HG02642 (cell line): Measurements from ENCODE around the gene CRIP2.

Experiments
- ATAC-seq: cut with Tn5 transposase; IDR thresholded peaks from one replicate; pipeline ENCODE4 v1.9.1; 2021; ENCODE audit warnings: mild to moderate bottlenecking; ENCODE audit not compliant: unreplicated experiment, poor library complexity

Gene CRIP2

GRCh38 chr14:105442834-105443233 lies 31.8 kb upstream of the CRIP2 start:
- ATAC-seq = no peak

- ATAC-seq = no peak
Observed at GRCh38 chr14:105444859-105445258, 29.8 kb upstream of the CRIP2 start.

GRCh38 chr14:105445290-105445689 lies 29.3 kb upstream of the CRIP2 start:
- ATAC-seq = no peak

- ATAC-seq = no peak
Observed at GRCh38 chr14:105445901-105446845, 28.4 kb upstream of the CRIP2 start.

- no peak for ATAC-seq
Observed at GRCh38 chr14:105446971-105447370, 27.6 kb upstream of the CRIP2 start.

- no peak for ATAC-seq
Observed at GRCh38 chr14:105447651-105448640, 26.7 kb upstream of the CRIP2 start.

- no peak for ATAC-seq
Observed at GRCh38 chr14:105448706-105449111, 25.9 kb upstream of the CRIP2 start.

GRCh38 chr14:105449276-105450122 lies 25.1 kb upstream of the CRIP2 start:
- ATAC-seq = no peak

- ATAC-seq = no peak
Observed at GRCh38 chr14:105450123-105450505, 24.5 kb upstream of the CRIP2 start.

GRCh38 chr14:105450864-105451720 lies 23.5 kb upstream of the CRIP2 start:
- ATAC-seq = no peak

- ATAC-seq = no peak
Observed at GRCh38 chr14:105452963-105453362, 21.7 kb upstream of the CRIP2 start.

- ATAC-seq = no peak
Observed at GRCh38 chr14:105453847-105454246, 20.8 kb upstream of the CRIP2 start.

GRCh38 chr14:105455086-105455640 lies 19.5 kb upstream of the CRIP2 start:
- no peak for ATAC-seq

- ATAC-seq = no peak
Observed at GRCh38 chr14:105455766-105456660, 18.6 kb upstream of the CRIP2 start.

GRCh38 chr14:105456736-105457617 lies 17.6 kb upstream of the CRIP2 start:
- ATAC-seq = no peak

- ATAC-seq = no peak
Observed at GRCh38 chr14:105458010-105458409, 16.6 kb upstream of the CRIP2 start.

GRCh38 chr14:105458571-105458970 lies 16.1 kb upstream of the CRIP2 start:
- no peak for ATAC-seq
